HUES64 (cell line): ENCODE results near the gene UPB1.
"Not testable (repeated sequence)": the region's sequence is repeated elsewhere in the genome, so short reads cannot be mapped to it uniquely, and the experiment has no call there.

Experiments used
- H3K27ac ChIP-seq: 2 replicates; pipeline ENCODE4 v1.7.0; 2013; ENCODE audit warnings: low read depth, low read length, inconsistent platforms
- H3K27me3 ChIP-seq: 2 replicates; pipeline ENCODE4 v1.6.1; 2013; ENCODE audit warnings: mild to moderate bottlenecking, low read length; ENCODE audit not compliant: insufficient read depth
- H3K36me3 ChIP-seq: 2 replicates; pipeline ENCODE4 v1.6.1; 2013; ENCODE audit warnings: mild to moderate bottlenecking, low read length; ENCODE audit not compliant: insufficient read depth
- H3K4me1 ChIP-seq: 2 replicates; pipeline ENCODE4 v1.6.1; 2013; ENCODE audit warnings: mild to moderate bottlenecking, low read length, moderate library complexity; ENCODE audit not compliant: insufficient read depth
- H3K4me3 ChIP-seq: 2 replicates; pipeline ENCODE4 v1.5.1; 2013; ENCODE audit warnings: mild to moderate bottlenecking, low read length, moderate library complexity
- H3K9ac ChIP-seq: 2 replicates; pipeline ENCODE4 v1.6.1; 2013; ENCODE audit warnings: mild to moderate bottlenecking, low read depth, low read length
- H3K9me3 ChIP-seq: 2 replicates; pipeline ENCODE4 v1.6.1; 2013; ENCODE audit warnings: low read depth, low read length; ENCODE audit not compliant: insufficient read depth
- WGBS: fragments of 150-250, 120-280 bp; methylation state at CpG from one replicate; pipeline ENCODE4 v1.1.7; 2013; ENCODE audit warnings: missing lambda C conversion rate; 5-methylcytosine and 5-hydroxymethylcytosine counted together

Gene UPB1

GRCh38 chr22:24518228-24518627 lies 23.1 kb downstream of the UPB1 start:
- no peaks in the 10 kb centered on the region for H3K36me3 ChIP-seq
- peaks cover 8% of the 10 kb centered on the region; the same call in 1 of the 2 replicates for H3K4me1 ChIP-seq
- H3K9ac ChIP-seq, result no peak overlapping the region
- 96% methylated on average over 3 of the region's 3 CpGs for WGBS
- H3K4me3 ChIP-seq, result no peak overlapping the region
- no peaks in the 10 kb centered on the region for H3K27me3 ChIP-seq
- H3K27ac ChIP-seq, result no peak overlapping the region
- no peaks in the 10 kb centered on the region for H3K9me3 ChIP-seq

- no peak overlapping the region for H3K27ac ChIP-seq
- H3K9me3 ChIP-seq, result no peaks in the 10 kb centered on the region
- no peak overlapping the region for H3K9ac ChIP-seq
- H3K4me1 ChIP-seq, result peaks cover 8% of the 10 kb centered on the region; the same call in 1 of the 2 replicates
- WGBS, result 93% methylated on average over 9 of the region's 9 CpGs
- no peaks in the 10 kb centered on the region for H3K27me3 ChIP-seq
- H3K4me3 ChIP-seq, result no peak overlapping the region
- H3K36me3 ChIP-seq, result no peaks in the 10 kb centered on the region
Observed at GRCh38 chr22:24518771-24519485, 23.8 kb downstream of the UPB1 start.

GRCh38 chr22:24519496-24519895 lies 24.4 kb downstream of the UPB1 start:
- 93% methylated on average over 5 of the region's 5 CpGs for WGBS
- H3K9me3 ChIP-seq, result no peaks in the 10 kb centered on the region

GRCh38 chr22:24521791-24522245 lies 26.7 kb downstream of the UPB1 start:
- Histone ChIP-seq H3K9ac (no peak overlapping the region), H3K9me3 (no peaks in the 10 kb centered on the region), H3K4me3 (no peak overlapping the region), H3K27me3 (no peaks in the 10 kb centered on the region), H3K27ac (no peak overlapping the region), H3K36me3 (no peaks in the 10 kb centered on the region), H3K4me1 (0 out of 2 replicates have a peak, but pooled peaks cover 3% of the 10 kb centered on the region)
- WGBS, result 27% methylated on average over 8 of the region's 8 CpGs

More at GRCh38 chr22:24519496-24519895, 24.4 kb downstream of the UPB1 start:
- no peak overlapping the region for H3K9ac ChIP-seq
- no peaks in the 10 kb centered on the region for H3K36me3 ChIP-seq
- peaks cover 8% of the 10 kb centered on the region; the same call in 1 of the 2 replicates for H3K4me1 ChIP-seq
- no peak overlapping the region for H3K4me3 ChIP-seq
- H3K27ac ChIP-seq, result no peak overlapping the region
- H3K27me3 ChIP-seq, result no peaks in the 10 kb centered on the region

- no peaks in the 10 kb centered on the region for H3K9me3 ChIP-seq
- H3K27ac ChIP-seq, result no peak overlapping the region
- 0 out of 2 replicates have a peak, but pooled peaks cover 3% of the 10 kb centered on the region for H3K4me1 ChIP-seq
- no peak overlapping the region for H3K4me3 ChIP-seq
- 93% methylated on average over 2 of the region's 2 CpGs for WGBS
- no peaks in the 10 kb centered on the region for H3K27me3 ChIP-seq
- H3K36me3 ChIP-seq, result no peaks in the 10 kb centered on the region
- H3K9ac ChIP-seq, result no peak overlapping the region
Observed at GRCh38 chr22:24523873-24524272, 28.7 kb downstream of the UPB1 start.

GRCh38 chr22:24525416-24526037 lies 30.4 kb downstream of the UPB1 start:
- no peak overlapping the region for H3K9ac ChIP-seq
- WGBS, result 21% methylated on average over 12 of the region's 12 CpGs

GRCh38 chr22:24526191-24526590 lies 31.1 kb downstream of the UPB1 start:
- Histone ChIP-seq H3K27me3 (no peaks in the 10 kb centered on the region), H3K4me1 (0 out of 2 replicates have a peak, but pooled peaks cover 3% of the 10 kb centered on the region), H3K27ac (no peak overlapping the region), H3K9me3 (no peaks in the 10 kb centered on the region), H3K9ac (no peak overlapping the region), H3K4me3 (no peak overlapping the region), H3K36me3 (no peaks in the 10 kb centered on the region)
- 97% methylated on average over 2 of the region's 2 CpGs for WGBS

More at GRCh38 chr22:24525416-24526037, 30.4 kb downstream of the UPB1 start:
- H3K9me3 ChIP-seq, result no peaks in the 10 kb centered on the region
- no peaks in the 10 kb centered on the region for H3K36me3 ChIP-seq
- no peak overlapping the region for H3K27ac ChIP-seq
- 0 out of 2 replicates have a peak, but pooled peaks cover 3% of the 10 kb centered on the region for H3K4me1 ChIP-seq
- H3K4me3 ChIP-seq, result no peak overlapping the region
- H3K27me3 ChIP-seq, result no peaks in the 10 kb centered on the region

- H3K9me3 ChIP-seq, result no peaks in the 10 kb centered on the region
- H3K9ac ChIP-seq, result no peak overlapping the region
- H3K4me3 ChIP-seq, result no peak overlapping the region
- no peaks in the 10 kb centered on the region for H3K4me1 ChIP-seq
- H3K36me3 ChIP-seq, result no peaks in the 10 kb centered on the region
- H3K27ac ChIP-seq, result no peak overlapping the region
- H3K27me3 ChIP-seq, result no peaks in the 10 kb centered on the region
- WGBS, result 83% methylated on average over 1 of the region's 2 CpGs
Observed at GRCh38 chr22:24529898-24530297, 34.8 kb downstream of the UPB1 start.

GRCh38 chr22:24530968-24531367 lies 35.8 kb downstream of the UPB1 start:
- H3K27me3 ChIP-seq, H3K9ac ChIP-seq, H3K27ac ChIP-seq, H3K4me1 ChIP-seq, H3K9me3 ChIP-seq, H3K36me3 ChIP-seq, H3K4me3 ChIP-seq: not testable (repeated sequence)
- 80% methylated on average over 3 of the region's 3 CpGs for WGBS

GRCh38 chr22:24532075-24532474 lies 36.9 kb downstream of the UPB1 start:
- Histone ChIP-seq H3K4me3 (no peak overlapping the region), H3K27ac (no peak overlapping the region), H3K4me1 (no peaks in the 10 kb centered on the region), H3K9ac (no peak overlapping the region), H3K27me3 (no peaks in the 10 kb centered on the region), H3K9me3 (no peaks in the 10 kb centered on the region), H3K36me3 (no peaks in the 10 kb centered on the region)
- 100% methylated on average over 1 of the region's 1 CpG for WGBS

- 93% methylated on average over 4 of the region's 4 CpGs for WGBS
- Histone ChIP-seq H3K36me3 (peaks cover 5% of the 10 kb centered on the region), H3K4me1 (no peaks in the 10 kb centered on the region)
Observed at GRCh38 chr22:24535348-24535747, 40.2 kb downstream of the UPB1 start.

More at GRCh38 chr22:24535348-24535747, 40.2 kb downstream of the UPB1 start:
- H3K9ac ChIP-seq, result no peak overlapping the region
- H3K9me3 ChIP-seq, result no peaks in the 10 kb centered on the region
- no peaks in the 10 kb centered on the region for H3K27me3 ChIP-seq
- no peak overlapping the region for H3K27ac ChIP-seq
- H3K4me3 ChIP-seq, result no peak overlapping the region
